Adipose tissue (tissue), 3 donors: ENCODE data around the gene PCSK5. TPM values are rescaled to one million over a fixed set of nuclear protein-coding genes. Genes with fewer than 3 reads are reported as not detected.

Experiments used
- H3K27ac ChIP-seq: one replicate; pipeline ENCODE4 v1.5.1; 2013; ENCODE audit warnings: low read depth, low read length
- WGBS, 3 donors: extraction: QIAGEN DNeasy Blood & Tissue Kit; methylation state at CpG; one replicate each; pipeline ENCODE4 v1.1.7; 2013; 5-methylcytosine and 5-hydroxymethylcytosine counted together
- polyA plus RNA-seq, 3 donors: library from polyadenylated mRNA; stranded (reverse); fragments of 200-250 nt; gene quantifications; one replicate each; pipeline ENCODE4 v1.2.3, GENCODE V29; 2013
- donor health status: healthy with polysubstance abuse.
- donor health status: Bipolar disorder and iron deficiency.
- donor health status: healthy.

The PCSK5 gene
- polyA plus RNA-seq, 3 donors: 2.1 to 12.5 (median 8.8) TPM

DNA sequence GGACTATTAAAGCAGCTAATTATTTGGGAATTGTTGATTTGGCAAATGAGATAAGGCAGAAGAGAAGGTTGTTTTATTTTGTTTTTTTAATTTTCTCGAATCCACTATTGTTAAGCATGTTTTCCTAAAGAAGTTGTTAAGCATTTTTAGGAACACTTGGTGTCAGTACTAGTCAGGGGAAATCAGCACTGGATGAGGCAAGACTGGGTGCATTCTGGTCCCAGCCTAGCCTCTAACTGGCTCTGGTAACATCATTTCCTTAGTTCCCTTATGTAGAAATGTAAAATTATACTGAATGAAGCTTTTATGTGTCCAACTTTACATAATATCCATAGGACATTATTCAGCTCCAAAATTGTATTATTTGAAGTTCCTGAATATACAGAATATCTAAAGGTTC is 196.1 kb downstream of the PCSK5 start:
- H3K27ac ChIP-seq: no peak overlapping the region
- WGBS, 3 donors: 76 to 81% (median 77%) methylated on average over 1 of the region's 1 CpG

DNA sequence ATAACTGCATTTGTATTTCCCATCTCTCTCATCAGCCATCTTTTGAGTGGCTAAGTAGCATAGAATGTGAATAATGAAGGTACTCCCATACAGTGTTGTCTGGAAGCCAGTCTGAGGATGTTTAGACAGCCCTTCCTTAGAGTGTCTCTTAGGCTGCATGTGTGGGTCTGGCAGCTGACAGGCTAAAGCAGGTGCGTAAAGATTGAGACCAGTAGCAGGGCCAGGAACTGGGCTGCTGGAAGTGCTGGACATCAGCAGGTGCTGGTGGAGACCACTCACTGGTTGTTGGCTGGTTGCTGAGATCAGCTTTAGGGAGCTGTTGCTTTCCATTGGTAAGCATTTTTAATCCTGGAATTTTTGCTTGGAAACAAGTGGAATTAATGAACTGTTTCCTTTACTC is 197.5 kb downstream of the PCSK5 start:
- WGBS, 3 donors: 98 to 100% (median 100%) methylated on average over 1 of the region's 1 CpG
- no peak overlapping the region for H3K27ac ChIP-seq

DNA sequence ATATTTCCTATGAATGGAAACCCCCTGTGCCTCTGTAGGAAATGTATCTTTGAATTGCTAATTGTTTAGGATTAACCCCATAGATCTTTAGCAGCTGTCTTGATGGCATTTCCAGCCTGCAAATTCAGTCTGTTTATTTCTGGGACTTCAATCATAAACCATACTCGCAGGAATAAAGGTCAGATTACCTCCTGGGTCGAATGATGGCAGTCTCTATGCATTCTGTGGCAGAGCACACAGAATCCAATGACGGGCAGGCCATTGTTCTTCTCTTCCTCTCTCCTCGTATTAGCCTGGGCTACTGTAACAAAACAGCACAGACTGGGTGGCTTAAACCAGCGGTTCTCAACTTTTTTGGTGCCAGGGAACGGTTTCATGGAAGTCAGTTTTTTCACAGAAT is 199.9 kb downstream of the PCSK5 start:
- H3K27ac ChIP-seq: no peak overlapping the region
- WGBS, 3 donors: 75 to 90% (median 80%) methylated on average over 6 of the region's 6 CpGs

DNA sequence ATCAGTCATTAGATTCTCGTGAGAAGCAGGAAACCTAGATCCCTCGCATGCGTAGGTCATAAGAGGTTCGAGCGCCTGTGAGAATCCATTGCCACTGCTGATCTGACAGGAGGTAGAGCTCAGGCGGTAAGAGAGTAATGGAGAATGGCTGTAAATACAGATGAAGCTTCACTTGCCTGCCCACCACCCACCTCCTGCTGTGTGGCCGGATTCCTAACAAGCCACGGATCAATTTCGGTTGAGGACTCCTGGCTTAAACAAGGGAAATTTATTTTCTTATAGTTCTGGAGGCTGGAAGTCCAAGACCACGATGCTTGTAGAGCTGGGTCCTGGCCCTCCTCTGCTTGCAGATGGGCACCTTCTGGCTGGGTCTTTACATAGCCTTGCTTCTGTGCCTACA is 200.4 kb downstream of the PCSK5 start:
- H3K27ac ChIP-seq: no peak overlapping the region
- 89 to 91% (median 91%) methylated on average over 10 of the region's 10 CpGs for WGBS, 3 donors

DNA sequence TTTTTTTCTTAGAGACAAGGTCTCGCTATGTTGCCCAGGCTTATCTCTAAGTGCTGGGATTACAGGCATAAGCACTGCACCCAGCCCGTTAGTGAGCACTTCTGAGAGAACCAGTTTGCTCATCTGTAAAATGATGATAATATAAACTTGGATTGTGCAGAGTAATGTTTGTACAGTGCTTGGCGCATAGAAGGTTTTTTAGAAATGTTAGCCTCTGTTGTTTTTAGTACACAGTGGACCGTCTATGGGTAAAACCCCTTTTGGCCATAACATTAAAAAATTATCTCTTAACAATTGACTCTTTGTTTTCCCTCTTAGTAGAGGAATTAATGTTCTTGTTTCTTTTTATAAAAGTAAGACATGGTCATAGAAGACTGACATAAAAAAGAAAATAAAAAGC is 202.1 kb downstream of the PCSK5 start:
- no peak overlapping the region for H3K27ac ChIP-seq
- WGBS, 3 donors: 68 to 89% (median 77%) methylated on average over 4 of the region's 4 CpGs

DNA sequence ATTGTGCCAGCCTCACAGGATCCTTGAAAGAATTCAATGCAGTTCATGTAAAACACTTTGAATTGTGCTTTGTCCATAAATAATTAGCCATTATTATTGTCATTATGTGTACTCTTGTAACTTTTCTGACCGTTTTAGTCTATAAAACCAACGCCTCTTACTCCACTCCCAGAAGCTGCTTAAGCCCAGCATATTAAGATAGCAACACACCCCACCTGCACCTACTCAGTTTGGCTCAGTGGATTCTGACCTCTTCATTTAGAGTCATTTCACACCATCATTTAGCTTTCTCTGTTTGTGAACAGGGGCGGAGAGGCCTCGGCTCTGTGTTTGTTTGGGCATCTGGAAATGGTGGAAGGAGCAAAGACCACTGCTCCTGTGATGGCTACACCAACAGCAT is 205.1 kb downstream of the PCSK5 start:
- 77 to 84% (median 81%) methylated on average over 4 of the region's 4 CpGs for WGBS, 3 donors
- H3K27ac ChIP-seq: no peak overlapping the region

DNA sequence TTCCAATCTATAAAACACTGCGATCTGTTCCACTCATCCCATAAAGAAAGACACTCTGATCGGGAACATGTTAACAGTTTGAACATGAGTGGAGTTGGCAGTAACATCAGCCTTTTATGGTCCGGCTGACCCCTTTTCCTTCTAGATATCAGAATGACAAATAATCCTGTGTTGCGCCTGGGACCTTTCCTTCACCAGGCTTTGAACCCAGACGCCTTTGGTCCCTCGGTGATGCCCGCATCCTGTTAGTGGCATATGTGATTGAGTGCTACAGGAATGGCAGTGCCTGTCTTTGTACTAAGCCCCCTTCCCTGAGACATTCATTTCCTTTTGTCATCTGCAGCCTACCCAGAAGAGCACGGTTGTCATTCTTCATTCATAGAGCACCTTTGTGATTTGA is 209.0 kb downstream of the PCSK5 start:
- no peak overlapping the region for H3K27ac ChIP-seq
- 53 to 86% (median 58%) methylated on average over 8 of the region's 8 CpGs for WGBS, 3 donors

DNA sequence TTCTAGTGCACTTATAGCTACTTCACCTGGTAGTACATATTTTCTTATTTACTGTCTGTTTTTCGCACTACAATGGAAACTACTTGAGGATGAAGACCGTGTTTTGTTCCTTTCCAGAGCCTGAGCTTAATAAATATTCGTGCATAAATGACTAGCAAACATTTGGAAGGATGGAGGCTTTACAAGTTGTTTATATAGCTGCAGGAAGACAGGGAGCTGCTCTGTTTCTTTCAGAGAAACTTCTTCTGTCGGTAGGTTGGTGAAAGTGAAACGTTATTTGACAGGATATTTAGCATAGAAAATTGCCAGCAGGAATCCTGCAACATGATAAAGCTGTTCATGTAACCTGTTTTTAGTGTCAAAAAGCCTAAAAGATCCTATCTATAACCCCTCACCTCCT is 210.6 kb downstream of the PCSK5 start:
- 26 to 53% (median 26%) methylated on average over 5 of the region's 5 CpGs for WGBS, 3 donors
- H3K27ac ChIP-seq: no peak overlapping the region

DNA sequence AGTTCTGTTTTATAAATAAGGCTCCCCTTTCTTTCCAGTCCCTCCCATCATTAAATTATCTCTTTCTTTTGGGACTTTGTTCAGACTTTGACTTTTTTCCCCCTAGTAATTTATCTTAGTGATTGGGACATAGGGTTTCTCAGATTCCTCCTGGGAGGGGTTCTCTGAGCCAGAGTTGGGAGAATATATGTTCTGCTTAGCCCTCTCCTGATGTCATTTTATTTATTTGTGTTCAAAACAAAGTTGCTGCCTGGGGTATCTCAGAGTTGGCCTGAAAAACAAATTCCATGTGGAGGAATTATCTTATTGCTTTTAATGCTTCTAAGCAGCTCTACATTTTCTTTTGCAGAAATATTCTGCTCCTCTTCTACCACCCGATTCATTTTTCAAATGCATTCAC is 211.0 kb downstream of the PCSK5 start:
- 51 to 85% (median 63%) methylated on average over 1 of the region's 1 CpG for WGBS, 3 donors
- no peak overlapping the region for H3K27ac ChIP-seq

DNA sequence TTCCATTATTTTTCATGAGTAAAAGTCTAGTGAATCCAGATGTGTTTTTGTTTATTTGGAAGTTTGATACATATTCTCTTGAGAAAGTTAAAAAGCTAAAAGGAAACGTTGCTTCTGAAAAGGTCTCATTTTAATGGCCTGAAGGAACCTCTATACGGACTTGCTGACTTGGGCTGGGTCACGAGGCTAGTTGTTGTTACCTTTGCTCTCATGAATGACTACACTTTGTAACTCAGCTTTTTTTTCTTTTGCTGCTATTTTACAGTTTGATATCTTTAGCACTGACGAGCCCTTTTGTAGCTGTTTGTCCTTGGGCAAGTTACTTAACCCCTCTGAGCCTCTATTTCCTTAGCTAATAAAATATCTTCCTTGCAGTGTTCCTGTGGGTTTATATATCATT is 211.5 kb downstream of the PCSK5 start:
- no peak overlapping the region for H3K27ac ChIP-seq
- 46 to 79% (median 59%) methylated on average over 4 of the region's 4 CpGs for WGBS, 3 donors

DNA sequence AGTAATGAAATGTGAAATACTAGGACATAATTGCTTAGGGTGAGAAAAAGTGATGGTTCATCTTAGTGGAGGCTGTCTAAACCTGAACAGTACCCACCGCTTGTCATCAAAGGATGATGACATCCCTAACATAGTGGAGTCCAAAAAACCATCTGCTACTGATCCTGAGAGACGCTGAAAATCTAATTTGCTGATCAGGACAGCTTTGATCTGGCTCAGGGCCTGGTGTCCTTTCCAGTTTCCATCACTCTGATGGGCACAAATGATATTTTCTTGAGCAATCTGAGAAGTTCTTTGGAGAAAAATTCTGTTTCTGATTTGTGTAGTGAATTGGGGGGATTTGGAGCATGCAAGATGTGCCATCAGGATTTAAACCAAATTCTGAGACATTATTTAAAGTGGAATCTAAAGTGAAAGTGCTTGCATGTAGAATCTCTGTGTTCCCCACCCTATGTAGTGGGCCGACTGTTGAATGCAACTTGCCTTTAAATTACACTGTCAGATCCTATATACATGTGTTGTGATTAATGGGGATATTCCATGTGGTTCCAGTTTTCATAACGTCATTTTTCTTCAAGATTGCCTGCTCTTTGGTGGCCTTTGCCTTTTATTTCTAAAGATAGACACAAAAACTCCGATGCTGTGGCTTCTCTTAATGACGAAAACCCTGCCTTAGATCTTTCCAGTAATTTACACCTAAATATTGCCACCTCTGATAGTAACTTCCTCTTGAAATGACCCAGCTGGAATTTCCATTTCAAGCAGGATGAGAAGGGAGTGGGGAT is 213.2 kb downstream of the PCSK5 start:
- WGBS, 3 donors: 50 to 79% (median 56%) methylated on average over 6 of the region's 6 CpGs
- no peak overlapping the region for H3K27ac ChIP-seq

DNA sequence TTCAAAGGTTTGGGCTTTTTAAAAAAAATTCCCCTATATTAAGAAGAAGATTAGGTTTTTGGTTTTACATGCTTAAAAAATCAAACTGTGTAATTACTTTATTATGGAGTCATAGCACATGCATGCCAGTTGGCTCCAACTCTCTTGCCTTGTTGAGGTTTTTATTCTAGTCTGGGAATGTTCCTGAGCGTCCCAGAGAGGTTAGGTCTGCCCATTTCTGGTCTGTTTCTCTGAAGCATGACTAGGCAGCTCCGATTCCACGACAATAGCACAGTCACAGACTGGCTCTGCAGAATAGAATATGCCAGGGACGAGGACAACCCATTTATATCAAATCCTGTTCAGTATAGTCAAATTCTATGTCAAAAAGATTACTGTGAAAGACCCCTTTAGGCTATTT is 217.0 kb downstream of the PCSK5 start:
- WGBS, 3 donors: 62 to 86% (median 73%) methylated on average over 4 of the region's 4 CpGs
- no peak overlapping the region for H3K27ac ChIP-seq

DNA sequence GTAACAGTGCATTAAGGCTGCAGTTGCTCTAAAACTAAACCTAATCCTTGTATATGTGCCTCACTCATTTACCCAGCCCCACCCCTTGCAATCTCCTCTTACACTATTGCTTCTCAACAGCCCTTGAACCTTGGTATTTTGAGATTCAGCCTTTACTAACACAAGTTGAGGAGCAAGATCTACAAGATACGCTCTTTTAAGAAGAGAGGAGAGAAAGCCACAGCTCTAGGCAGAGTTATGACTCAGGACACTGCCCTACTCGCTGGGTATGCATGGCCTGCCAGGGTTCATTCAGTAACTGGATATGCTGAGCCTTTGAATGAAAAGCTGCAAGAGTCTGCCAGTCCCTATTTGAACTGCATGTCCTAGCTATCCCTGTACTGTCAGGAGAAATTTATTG is 219.5 kb downstream of the PCSK5 start:
- WGBS, 3 donors: 82 to 96% (median 92%) methylated on average over 2 of the region's 2 CpGs
- no peak overlapping the region for H3K27ac ChIP-seq

DNA sequence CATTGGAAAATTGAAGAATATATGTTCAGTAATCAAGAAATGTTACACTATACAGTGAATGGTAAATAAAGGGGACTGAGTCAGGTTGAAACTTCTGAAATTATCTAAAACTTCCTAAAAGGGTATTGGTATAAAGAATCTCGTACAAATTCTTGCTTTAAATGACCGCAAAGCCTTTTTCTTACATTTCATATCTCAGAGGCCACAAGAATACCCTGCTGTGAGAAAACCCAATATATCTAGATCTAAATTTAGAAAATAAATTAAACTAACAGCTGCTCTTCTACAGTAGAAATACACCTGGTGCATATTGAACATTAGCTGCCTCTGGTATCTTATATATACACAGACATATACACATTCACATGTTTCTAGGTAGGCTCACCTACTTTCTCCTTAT is 221.7 kb downstream of the PCSK5 start:
- WGBS, 3 donors: 48 to 94% (median 85%) methylated on average over 2 of the region's 2 CpGs
- no peak overlapping the region for H3K27ac ChIP-seq

DNA sequence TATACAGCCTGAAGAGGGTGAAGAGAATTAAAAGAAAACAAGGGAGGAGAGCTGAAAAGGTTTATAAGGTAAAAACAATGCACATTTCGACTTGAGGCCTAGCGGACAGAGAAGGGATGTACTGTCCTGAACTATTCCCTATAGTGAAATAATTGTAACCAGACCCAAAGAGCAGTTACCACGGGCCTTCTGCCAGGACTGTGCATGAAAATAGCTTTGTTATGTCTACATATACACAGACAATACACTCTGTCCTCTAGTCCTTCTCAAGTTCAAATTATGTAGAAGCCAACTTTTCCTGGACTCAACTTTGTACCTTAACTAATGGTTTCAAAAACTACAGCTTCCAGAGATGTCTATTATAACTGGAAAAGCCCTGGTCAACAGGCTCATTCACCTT is 223.7 kb downstream of the PCSK5 start:
- WGBS, 3 donors: 73 to 100% (median 76%) methylated on average over 3 of the region's 3 CpGs
- no peak overlapping the region for H3K27ac ChIP-seq

DNA sequence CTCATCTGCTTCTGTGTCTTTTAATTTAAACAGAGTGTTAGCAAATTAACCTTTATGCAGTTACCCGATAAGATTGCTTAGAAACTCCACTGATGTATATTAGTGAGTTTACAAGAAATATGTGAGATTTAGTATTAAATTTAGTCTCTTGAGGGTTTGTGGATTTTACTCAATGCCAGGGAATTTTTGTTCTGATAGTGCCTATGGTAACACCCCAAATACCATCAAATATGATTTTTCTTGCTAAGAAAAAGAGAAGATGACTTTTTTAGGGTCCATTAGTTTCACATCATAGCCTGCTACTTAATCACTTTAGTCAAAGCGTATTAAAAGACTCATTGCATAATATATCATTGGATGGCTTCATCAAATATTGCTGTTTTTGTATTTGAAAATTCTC is 224.9 kb downstream of the PCSK5 start:
- H3K27ac ChIP-seq: no peak overlapping the region
- WGBS, 3 donors: 57 to 89% (median 74%) methylated on average over 2 of the region's 2 CpGs

DNA sequence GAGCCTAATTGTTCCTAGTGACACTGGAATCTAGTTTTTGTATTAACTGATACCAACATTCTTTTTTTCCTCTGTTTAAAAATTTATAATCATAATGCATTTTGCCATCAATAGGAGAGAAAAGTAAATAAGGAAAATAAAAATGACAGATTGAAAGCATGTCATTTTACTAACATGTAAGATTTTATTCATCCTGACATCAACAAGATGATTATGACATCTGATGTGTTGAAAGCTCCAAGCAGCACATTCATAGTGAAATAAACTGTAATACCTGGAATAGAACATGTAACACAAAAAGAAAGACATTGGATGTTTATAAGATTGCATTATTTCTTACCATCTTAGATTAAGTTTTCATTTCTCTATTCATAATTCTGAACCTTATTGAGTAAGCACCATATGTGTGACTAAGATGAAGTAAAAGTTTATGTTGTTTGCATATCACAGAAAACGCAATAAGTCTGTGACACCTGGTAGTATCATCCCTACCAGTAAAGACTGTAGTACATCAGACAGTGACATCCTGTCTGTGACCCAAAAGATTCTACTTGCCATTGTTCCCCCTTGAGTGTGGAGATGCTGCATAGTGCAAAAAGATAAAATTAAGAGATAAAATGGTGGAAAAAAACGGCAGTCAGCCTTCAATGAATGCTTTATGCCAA is 225.6 kb downstream of the PCSK5 start:
- H3K27ac ChIP-seq: no peak overlapping the region
- 80 to 91% (median 81%) methylated on average over 2 of the region's 2 CpGs for WGBS, 3 donors

DNA sequence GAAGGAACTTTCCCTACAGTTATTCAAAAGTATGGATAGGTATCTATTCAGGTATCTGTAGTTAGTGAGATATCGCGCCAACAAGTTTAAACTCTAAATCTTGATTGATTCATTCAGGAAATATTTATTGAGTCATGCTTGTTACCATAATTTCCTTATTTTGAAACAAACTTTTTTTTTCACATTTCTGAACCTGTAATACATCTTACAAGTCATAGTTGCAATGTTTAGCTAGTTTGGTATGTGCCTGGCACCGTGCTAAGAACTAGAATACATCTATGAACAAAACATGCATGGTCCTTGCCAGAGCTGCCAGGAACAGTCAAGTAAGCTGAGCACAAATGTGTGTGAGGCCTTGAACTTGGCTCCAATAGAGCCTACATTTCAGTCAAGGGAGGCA is 226.4 kb downstream of the PCSK5 start:
- 50 to 90% (median 53%) methylated on average over 3 of the region's 3 CpGs for WGBS, 3 donors
- H3K27ac ChIP-seq: no peak overlapping the region

DNA sequence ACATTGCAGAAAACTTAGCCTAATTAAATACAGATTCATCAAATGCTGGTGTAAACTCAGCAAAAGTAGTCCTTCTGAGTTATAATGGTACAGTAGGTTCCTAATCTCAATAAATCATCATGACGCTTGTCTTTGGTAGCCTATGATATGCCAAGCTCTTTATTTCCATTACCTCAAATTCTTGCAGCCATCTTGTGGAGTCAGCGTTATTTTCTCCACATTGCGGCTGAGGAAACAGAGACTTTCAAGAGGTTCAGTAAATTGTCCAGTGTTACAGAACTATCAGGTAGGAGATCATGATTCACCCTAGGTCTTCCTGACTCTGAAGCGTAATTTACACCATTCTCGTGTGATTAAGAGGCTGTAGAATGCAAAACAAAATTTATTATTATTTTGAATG is 237.2 kb downstream of the PCSK5 start:
- no peak overlapping the region for H3K27ac ChIP-seq
- 96% methylated on average over 5 of the region's 5 CpGs for WGBS, 3 donors

DNA sequence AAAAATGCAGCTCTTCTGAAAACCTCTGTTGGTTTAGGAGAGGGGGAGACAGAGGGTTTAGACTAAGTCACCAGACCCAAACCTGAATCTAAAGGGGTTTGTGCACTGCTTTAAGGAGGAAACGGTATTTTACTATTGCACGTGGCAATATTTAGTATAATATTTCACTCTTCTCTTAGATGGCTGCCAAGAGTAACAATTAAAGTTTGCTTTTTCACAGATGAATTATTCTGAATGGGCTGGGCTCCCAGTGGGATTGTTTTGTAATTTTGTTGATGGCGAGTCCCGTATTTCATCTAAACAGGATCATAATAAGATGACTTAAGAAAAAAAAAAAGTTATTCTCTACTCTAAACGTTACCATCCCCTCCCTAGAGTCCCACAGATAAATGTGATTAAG is 245.4 kb downstream of the PCSK5 start:
- no peak overlapping the region for H3K27ac ChIP-seq
- WGBS, 3 donors: 38 to 61% (median 53%) methylated on average over 5 of the region's 5 CpGs
